ENCODE data around the gene PCDHB8.
"Not testable (repeated sequence)": the region's sequence is repeated elsewhere in the genome, so short reads cannot be mapped to it uniquely, and the experiment has no call there.

The PCDHB8 gene

DNA sequence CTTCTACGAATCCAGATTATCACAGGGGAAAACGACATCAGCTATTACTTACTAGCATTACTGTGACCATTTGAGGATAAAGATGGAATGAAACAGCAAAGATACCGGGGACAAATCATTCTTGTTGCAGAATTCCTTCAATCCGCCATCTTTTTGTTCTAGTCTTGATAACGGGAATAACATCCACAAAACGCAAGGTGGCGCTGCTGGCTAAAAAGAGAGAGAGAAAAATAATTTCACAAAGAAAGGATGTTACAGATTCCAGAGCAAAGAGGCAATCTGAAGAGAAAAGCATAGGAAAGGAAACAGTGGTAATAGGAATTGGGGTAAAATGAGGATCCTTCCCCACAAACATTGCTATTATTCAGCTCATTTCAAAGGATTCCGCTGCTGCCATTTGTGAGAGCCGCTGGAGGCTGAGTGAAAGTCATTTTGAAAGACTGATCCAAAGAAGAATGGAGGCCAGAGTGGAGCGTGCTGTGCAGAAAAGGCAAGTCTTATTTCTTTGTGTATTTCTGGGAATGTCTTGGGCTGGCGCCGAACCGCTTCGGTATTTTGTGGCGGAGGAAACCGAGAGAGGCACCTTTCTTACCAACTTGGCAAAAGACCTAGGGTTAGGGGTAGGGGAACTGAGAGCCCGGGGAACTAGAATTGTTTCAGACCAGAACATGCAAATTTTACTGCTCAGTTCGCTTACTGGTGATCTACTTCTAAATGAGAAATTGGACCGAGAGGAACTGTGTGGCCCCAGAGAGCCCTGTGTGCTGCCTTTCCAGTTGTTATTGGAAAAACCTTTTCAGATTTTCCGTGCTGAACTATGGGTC lies 5.0 kb upstream of the PCDHB8 start, which contains the start of gene PCDHB7:
PCDHB7 (plus strand) TSS at position 264 of the 824 bp plus-strand sequence; CDS start at position 456, 192 bp downstream.
- no peak for DNase-seq (ENCODE audit: low spot score in 2 of 2)
- Mint-ChIP-seq H3K9me3 (no peaks in the 10 kb centered on the region), H3K4me3 (no peak within 1 kb of the TSS), H3K27me3 (peaks cover 54% of the 10 kb centered on the region), H3K4me1 (no peaks in the 10 kb centered on the region), H3K27ac (ENCODE audit: low read depth) (no peak within 1 kb of the TSS), H3K36me3 (ENCODE audit: insufficient read depth) (peaks cover 2% of the 10 kb centered on the region)
- ATAC-seq (replicated peaks; ENCODE audit: extremely low read depth, poor library complexity, severe bottlenecking), result no peak

- not testable (repeated sequence) for H3K36me3 Mint-ChIP-seq (ENCODE audit: insufficient read depth); H3K27ac Mint-ChIP-seq (ENCODE audit: low read depth); H3K4me3 Mint-ChIP-seq; H3K9me3 Mint-ChIP-seq; ATAC-seq (replicated peaks; ENCODE audit: extremely low read depth, poor library complexity, severe bottlenecking); DNase-seq (ENCODE audit: low spot score in 2 of 2); H3K4me1 Mint-ChIP-seq
- H3K27me3 Mint-ChIP-seq, result peaks cover 35% of the 10 kb centered on the region
These were observed 3.1 kb upstream of the PCDHB8 start for GRCh38 chr5:141174291-141175104.

GRCh38 chr5:141175933-141176332 lies 1.7 kb upstream of the PCDHB8 start:
- Mint-ChIP-seq H3K4me1 (no peaks in the 10 kb centered on the region), H3K27ac (ENCODE audit: low read depth) (no peak overlapping the region), H3K36me3 (ENCODE audit: insufficient read depth) (peaks cover 2% of the 10 kb centered on the region), H3K9me3 (no peaks in the 10 kb centered on the region), H3K4me3 (no peak overlapping the region), H3K27me3 (peaks cover 27% of the 10 kb centered on the region)
- ATAC-seq (replicated peaks; ENCODE audit: extremely low read depth, poor library complexity, severe bottlenecking) (no peak), DNase-seq (ENCODE audit: low spot score in 2 of 2) (no peak)

GRCh38 chr5:141179371-141179770 lies 1.8 kb downstream of the PCDHB8 start:
- H3K4me3 Mint-ChIP-seq; H3K27ac Mint-ChIP-seq (ENCODE audit: low read depth); H3K36me3 Mint-ChIP-seq (ENCODE audit: insufficient read depth); DNase-seq (ENCODE audit: low spot score in 2 of 2); H3K9me3 Mint-ChIP-seq; ATAC-seq (replicated peaks; ENCODE audit: extremely low read depth, poor library complexity, severe bottlenecking); H3K4me1 Mint-ChIP-seq: not testable (repeated sequence)
- peaks cover 33% of the 10 kb centered on the region for H3K27me3 Mint-ChIP-seq

DNA sequence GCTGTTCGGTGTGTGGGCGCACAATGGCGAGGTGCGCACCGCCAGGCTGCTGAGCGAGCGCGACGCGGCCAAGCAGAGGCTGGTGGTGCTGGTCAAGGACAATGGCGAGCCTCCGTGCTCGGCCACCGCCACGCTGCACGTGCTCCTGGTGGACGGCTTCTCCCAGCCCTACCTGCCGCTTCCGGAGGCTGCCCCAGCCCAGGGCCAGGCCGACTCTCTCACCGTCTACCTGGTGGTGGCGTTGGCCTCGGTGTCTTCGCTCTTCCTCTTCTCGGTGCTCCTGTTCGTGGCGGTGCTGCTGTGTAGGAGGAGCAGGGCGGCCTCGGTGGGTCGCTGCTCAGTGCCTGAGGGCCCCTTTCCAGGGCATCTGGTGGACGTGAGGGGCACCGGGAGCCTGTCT lies 2.3 kb downstream of the PCDHB8 start:
- peaks cover 38% of the 10 kb centered on the region for H3K27me3 Mint-ChIP-seq
- H3K27ac Mint-ChIP-seq (ENCODE audit: low read depth); H3K36me3 Mint-ChIP-seq (ENCODE audit: insufficient read depth); DNase-seq (ENCODE audit: low spot score in 2 of 2); H3K4me1 Mint-ChIP-seq; H3K4me3 Mint-ChIP-seq; H3K9me3 Mint-ChIP-seq; ATAC-seq (replicated peaks; ENCODE audit: extremely low read depth, poor library complexity, severe bottlenecking): not testable (repeated sequence)

DNA sequence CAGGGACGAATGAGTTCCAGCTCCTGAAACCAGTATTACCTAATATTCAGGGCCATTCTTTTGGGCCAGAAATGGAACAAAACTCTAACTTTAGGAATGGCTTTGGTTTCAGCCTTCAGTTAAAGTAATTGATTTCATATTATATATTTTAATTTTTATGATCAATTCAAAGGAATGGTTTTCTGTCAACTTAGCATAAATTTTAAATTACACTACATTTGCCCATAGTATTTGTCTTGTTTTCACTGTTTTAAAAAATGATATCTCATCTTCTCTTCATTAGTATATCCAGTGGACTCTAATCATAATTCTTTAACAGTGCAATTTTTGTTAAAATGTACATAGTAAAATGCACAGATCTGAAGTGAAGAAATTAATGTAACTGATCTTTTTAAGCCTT lies 2.7 kb downstream of the PCDHB8 start:
- ATAC-seq (replicated peaks; ENCODE audit: extremely low read depth, poor library complexity, severe bottlenecking), result no peak
- H3K36me3 Mint-ChIP-seq (ENCODE audit: insufficient read depth), result peaks cover 2% of the 10 kb centered on the region
- H3K4me1 Mint-ChIP-seq, result no peaks in the 10 kb centered on the region
- H3K27me3 Mint-ChIP-seq, result peaks cover 43% of the 10 kb centered on the region
- H3K4me3 Mint-ChIP-seq, result no peak overlapping the region
- DNase-seq (ENCODE audit: low spot score in 2 of 2), result no peak
- no peaks in the 10 kb centered on the region for H3K9me3 Mint-ChIP-seq
- H3K27ac Mint-ChIP-seq (ENCODE audit: low read depth), result no peak overlapping the region

DNA sequence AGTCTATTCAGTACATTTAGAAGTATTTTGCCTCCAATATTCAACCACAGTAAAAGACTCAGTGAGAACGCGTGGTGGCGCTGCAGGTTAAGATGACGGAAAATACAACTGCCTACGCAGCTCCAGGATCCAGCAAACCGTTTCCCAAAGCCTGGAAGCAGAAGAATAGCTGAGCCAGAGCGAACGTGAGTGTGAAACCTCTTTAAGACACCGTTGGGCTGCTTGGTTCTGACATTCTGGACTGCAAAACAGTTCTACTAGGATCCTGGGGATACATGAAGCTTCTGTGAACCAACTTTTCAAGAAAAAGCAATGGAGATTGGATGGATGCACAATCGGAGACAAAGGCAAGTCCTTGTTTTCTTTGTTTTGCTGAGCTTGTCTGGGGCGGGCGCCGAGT lies 4.7 kb downstream of the PCDHB8 start, which contains the start of gene PCDHB16:
PCDHB16 (plus strand) TSS at position 140 of the 400 bp plus-strand sequence; CDS start at position 313, 173 bp downstream.
- peaks cover 57% of the 10 kb centered on the region for H3K27me3 Mint-ChIP-seq
- peaks cover 2% of the 10 kb centered on the region for H3K36me3 Mint-ChIP-seq (ENCODE audit: insufficient read depth)
- peaks cover 6% of the 10 kb centered on the region for H3K4me1 Mint-ChIP-seq
- DNase-seq (ENCODE audit: low spot score in 2 of 2) (no peak), ATAC-seq (replicated peaks; ENCODE audit: extremely low read depth, poor library complexity, severe bottlenecking) (no peak)
- no peak within 1 kb of the TSS for H3K27ac Mint-ChIP-seq (ENCODE audit: low read depth)
- no peak within 1 kb of the TSS for H3K4me3 Mint-ChIP-seq
- H3K9me3 Mint-ChIP-seq, result peaks cover 5% of the 10 kb centered on the region

DNA sequence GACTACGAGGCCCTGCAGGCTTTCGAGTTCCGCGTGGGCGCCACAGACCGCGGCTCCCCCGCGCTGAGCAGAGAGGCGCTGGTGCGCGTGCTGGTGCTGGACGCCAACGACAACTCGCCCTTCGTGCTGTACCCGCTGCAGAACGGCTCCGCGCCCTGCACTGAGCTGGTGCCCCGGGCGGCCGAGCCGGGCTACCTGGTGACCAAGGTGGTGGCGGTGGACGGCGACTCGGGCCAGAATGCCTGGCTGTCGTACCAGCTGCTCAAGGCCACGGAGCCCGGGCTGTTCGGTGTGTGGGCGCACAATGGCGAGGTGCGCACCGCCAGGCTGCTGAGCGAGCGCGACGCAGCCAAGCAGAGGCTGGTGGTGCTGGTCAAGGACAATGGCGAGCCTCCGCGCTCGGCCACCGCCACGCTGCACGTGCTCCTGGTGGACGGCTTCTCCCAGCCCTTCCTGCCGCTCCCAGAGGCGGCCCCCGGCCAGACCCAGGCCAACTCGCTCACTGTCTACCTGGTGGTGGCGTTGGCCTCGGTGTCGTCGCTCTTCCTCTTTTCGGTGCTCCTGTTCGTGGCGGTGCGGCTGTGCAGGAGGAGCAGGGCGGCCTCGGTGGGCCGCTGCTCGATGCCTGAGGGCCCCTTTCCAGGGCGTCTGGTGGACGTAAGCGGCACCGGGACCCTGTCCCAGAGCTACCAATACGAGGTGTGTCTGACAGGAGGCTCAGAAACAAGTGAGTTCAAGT lies 6.7 kb downstream of the PCDHB8 start:
- H3K27ac Mint-ChIP-seq (ENCODE audit: low read depth); H3K4me3 Mint-ChIP-seq; ATAC-seq (replicated peaks; ENCODE audit: extremely low read depth, poor library complexity, severe bottlenecking); DNase-seq (ENCODE audit: low spot score in 2 of 2); H3K9me3 Mint-ChIP-seq; H3K36me3 Mint-ChIP-seq (ENCODE audit: insufficient read depth): not testable (repeated sequence)
- Mint-ChIP-seq H3K27me3 (peaks cover 72% of the 10 kb centered on the region), H3K4me1 (peaks cover 12% of the 10 kb centered on the region)

- ATAC-seq (replicated peaks; ENCODE audit: extremely low read depth, poor library complexity, severe bottlenecking), result no peak
- H3K27me3 Mint-ChIP-seq, result peaks cover 82% of the 10 kb centered on the region
- no peak for DNase-seq (ENCODE audit: low spot score in 2 of 2)
- peaks cover 4% of the 10 kb centered on the region for H3K36me3 Mint-ChIP-seq (ENCODE audit: insufficient read depth)
- peaks cover 12% of the 10 kb centered on the region for H3K4me1 Mint-ChIP-seq
- peak within 1 kb of the TSS; percentile 53 for H3K4me3 Mint-ChIP-seq
- H3K27ac Mint-ChIP-seq (ENCODE audit: low read depth), result no peak within 1 kb of the TSS
- H3K9me3 Mint-ChIP-seq, result peaks cover 5% of the 10 kb centered on the region
These were observed 9.4 kb downstream of the PCDHB8 start, which contains the start of gene PCDHB9 for GRCh38 chr5:141186897-141187512. Gene PCDHB9 (plus strand): TSS chr5:141187161. CDS start chr5:141187319, 158 bp downstream.

- H3K9me3 Mint-ChIP-seq; H3K36me3 Mint-ChIP-seq (ENCODE audit: insufficient read depth); DNase-seq (ENCODE audit: low spot score in 2 of 2); ATAC-seq (replicated peaks; ENCODE audit: extremely low read depth, poor library complexity, severe bottlenecking); H3K27ac Mint-ChIP-seq (ENCODE audit: low read depth); H3K4me3 Mint-ChIP-seq: not testable (repeated sequence)
- Mint-ChIP-seq H3K27me3 (peaks cover 81% of the 10 kb centered on the region), H3K4me1 (peaks cover 12% of the 10 kb centered on the region)
These were observed 11.1 kb downstream of the PCDHB8 start for GRCh38 chr5:141188682-141189081.

DNA sequence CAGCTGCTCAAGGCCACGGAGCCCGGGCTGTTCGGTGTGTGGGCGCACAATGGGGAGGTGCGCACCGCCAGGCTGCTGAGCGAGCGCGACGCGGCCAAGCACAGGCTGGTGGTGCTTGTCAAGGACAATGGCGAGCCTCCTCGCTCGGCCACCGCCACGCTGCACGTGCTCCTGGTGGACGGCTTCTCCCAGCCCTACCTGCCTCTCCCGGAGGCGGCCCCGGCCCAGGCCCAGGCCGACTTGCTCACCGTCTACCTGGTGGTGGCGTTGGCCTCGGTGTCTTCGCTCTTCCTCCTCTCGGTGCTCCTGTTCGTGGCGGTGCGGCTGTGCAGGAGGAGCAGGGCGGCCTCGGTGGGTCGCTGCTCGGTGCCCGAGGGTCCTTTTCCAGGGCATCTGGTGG lies 11.5 kb downstream of the PCDHB8 start:
- DNase-seq (ENCODE audit: low spot score in 2 of 2); H3K9me3 Mint-ChIP-seq; H3K27ac Mint-ChIP-seq (ENCODE audit: low read depth); H3K4me3 Mint-ChIP-seq; H3K36me3 Mint-ChIP-seq (ENCODE audit: insufficient read depth); ATAC-seq (replicated peaks; ENCODE audit: extremely low read depth, poor library complexity, severe bottlenecking): not testable (repeated sequence)
- H3K4me1 Mint-ChIP-seq, result peaks cover 12% of the 10 kb centered on the region
- peaks cover 80% of the 10 kb centered on the region for H3K27me3 Mint-ChIP-seq
